Activated CD4-positive, alpha-beta T cell treated with anti-CD3 and anti-CD28 coated beads, Interleukin-2, amount 10 ng/mL, durations not matched to agents 7 days and 5 days (primary cell): ENCODE measurements around the gene PPP1R14B. TPM values are rescaled to one million over a fixed set of nuclear protein-coding genes. Genes with fewer than 3 reads are reported as not detected.
A peak's percentile ranks its signal among the peaks of the same experiment; 100 is the strongest.

Experiments used
- CTCF ChIA-PET: fragments of 350-600 bp; sonication (Branson Sonifier 250); formaldehyde crosslinking; loops from one replicate; lab custom pipeline; 2021; ENCODE audit warnings: antibody characterized with exemption; lab: Charles Lee
- POLR2A ChIA-PET: fragments of 350-600 bp; sonication (Branson Sonifier 250); formaldehyde crosslinking; loops from one replicate; lab custom pipeline; 2021; ENCODE audit warnings: antibody characterized with exemption; lab: Charles Lee
- DNase-seq: peaks from one replicate; pipeline ENCODE4 v3.0.0-alpha.2; 2020
- H3K27ac Mint-ChIP-seq: one replicate; pipeline ENCODE4 v1.8.0; 2021; ENCODE audit warnings: mild to moderate bottlenecking, moderate library complexity, mixed read lengths
- H3K27me3 Mint-ChIP-seq: one replicate; pipeline ENCODE4 v1.8.0; 2021; ENCODE audit warnings: mixed read lengths
- H3K36me3 Mint-ChIP-seq: one replicate; pipeline ENCODE4 v1.8.0; 2021; ENCODE audit warnings: low read depth, mixed read lengths
- H3K4me1 Mint-ChIP-seq: one replicate; pipeline ENCODE4 v1.8.0; 2021; ENCODE audit warnings: mixed read lengths
- H3K4me3 Mint-ChIP-seq: one replicate; pipeline ENCODE4 v1.8.0; 2021; ENCODE audit warnings: mild to moderate bottlenecking, moderate library complexity, mixed read lengths
- H3K9me3 Mint-ChIP-seq: one replicate; pipeline ENCODE4 v1.8.0; 2021; ENCODE audit warnings: mixed read lengths
- total RNA-seq, 2 experiments: library from RNA; stranded (reverse); gene quantifications; one replicate each; pipeline ENCODE4 v1.2.3, GENCODE V29; 2021

The PPP1R14B gene
- total RNA-seq, 2 experiments from 2014 or later: 81.1 to 86.0 TPM

DNA sequence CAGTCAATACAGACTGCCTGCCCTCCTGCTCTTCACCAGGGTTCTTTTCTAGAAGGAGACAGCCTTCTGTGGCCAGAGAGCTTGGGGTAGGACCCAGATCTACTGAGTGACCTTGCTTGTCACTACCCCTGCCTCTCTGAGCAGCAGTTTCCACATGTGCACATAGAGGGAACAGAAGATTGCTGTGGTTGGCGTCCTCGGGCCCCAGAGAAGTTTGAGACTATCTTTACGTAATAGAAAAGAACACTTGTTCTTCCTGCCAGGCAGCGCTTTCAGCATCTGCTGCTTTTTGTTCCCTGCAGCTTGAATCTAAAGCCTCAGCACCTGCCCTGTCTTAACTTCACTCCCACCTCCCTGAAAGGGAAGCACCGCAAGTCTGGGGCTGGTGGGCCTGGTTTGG lies 7.7 kb downstream of the PPP1R14B start:
- peak overlapping the region; percentile 13 for H3K27ac Mint-ChIP-seq
- peaks cover 23% of the 10 kb centered on the region for H3K36me3 Mint-ChIP-seq

DNA sequence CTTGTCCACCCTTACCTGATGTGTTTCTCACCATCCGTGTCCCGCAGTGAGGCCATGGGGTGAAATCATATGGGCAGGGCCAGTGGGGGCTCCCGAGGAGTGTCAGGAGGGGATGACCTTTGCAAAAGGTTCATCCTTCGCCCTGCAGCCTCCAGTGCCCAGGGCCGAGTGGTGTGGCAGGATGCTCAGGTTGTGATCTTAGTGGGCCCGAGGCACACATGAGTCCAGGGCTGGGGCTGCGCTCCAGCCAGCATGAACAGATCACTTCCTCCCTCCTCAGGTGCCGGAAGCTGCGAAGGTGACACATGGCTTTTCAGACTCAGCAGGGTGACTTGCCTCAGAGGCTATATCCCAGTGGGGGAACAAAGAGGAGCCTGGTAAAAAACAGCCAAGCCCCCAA lies 8.7 kb downstream of the PPP1R14B start:
- H3K4me3 Mint-ChIP-seq: no peak overlapping the region
- peaks cover 14% of the 10 kb centered on the region for H3K36me3 Mint-ChIP-seq
- no peaks in the 10 kb centered on the region for H3K9me3 Mint-ChIP-seq
- no peak overlapping the region for H3K27ac Mint-ChIP-seq
- DNase-seq: no peak
- peaks cover 53% of the 10 kb centered on the region for H3K4me1 Mint-ChIP-seq
- H3K27me3 Mint-ChIP-seq: no peaks in the 10 kb centered on the region
- CTCF ChIA-PET: interaction anchor here (0.9 to 2.2 kb wide), 7 partner anchors 9 to 47 kb away, joined by 3 to 7 read pairs (median 4); partner anchors contain the start of genes PLCB3 and PPP1R14B
- POLR2A ChIA-PET: no interaction called here

More for the DNA sequence above, 7.7 kb downstream of the PPP1R14B start:
- CTCF ChIA-PET: interaction anchor here (0.6 to 2.2 kb wide), 5 partner anchors 8 to 93 kb away, joined by 3 to 7 read pairs (median 4); partner anchors contain the start of genes PLCB3 and PPP1R14B
- POLR2A ChIA-PET: no interaction called here
- Mint-ChIP-seq H3K27me3 (no peaks in the 10 kb centered on the region), H3K4me1 (peaks cover 58% of the 10 kb centered on the region), H3K4me3 (no peak overlapping the region), H3K9me3 (no peaks in the 10 kb centered on the region)
- DNase-seq: no peak

DNA sequence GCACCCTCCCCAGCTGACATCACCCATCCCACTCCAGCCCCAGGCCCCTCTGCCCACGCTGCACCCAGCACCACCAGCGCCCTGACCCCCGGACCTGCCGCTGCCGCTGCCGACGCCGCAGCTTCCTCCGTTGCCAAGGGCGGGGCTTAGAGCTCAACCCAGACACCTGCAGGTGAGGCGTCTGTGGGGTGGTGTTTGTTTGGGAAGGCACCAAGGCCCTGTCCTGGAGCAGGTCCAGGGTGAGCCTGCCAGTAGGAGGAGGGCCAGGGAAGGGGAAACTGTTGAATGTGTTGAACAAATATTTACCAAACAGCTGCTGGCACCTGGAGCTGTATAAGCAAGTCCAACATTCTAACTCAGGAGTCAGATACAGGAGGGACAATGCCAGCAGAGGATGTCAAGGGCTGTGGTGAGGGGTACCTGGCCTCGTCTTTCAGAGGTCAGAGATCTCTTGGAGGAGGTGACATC lies 9.2 kb downstream of the PPP1R14B start:
- CTCF ChIA-PET: interaction anchor here (0.6 to 2.2 kb wide), 10 partner anchors 9 to 66 kb away, joined by 3 to 6 read pairs (median 3); partner anchors contain the start of genes NUDT22, PPP1R14B and TRPT1
- Mint-ChIP-seq H3K9me3 (no peaks in the 10 kb centered on the region), H3K27me3 (no peaks in the 10 kb centered on the region), H3K27ac (peak overlapping the region; percentile 36), H3K36me3 (peaks cover 14% of the 10 kb centered on the region), H3K4me1 (peaks cover 54% of the 10 kb centered on the region), H3K4me3 (no peak overlapping the region)
- POLR2A ChIA-PET: no interaction called here
- DNase-seq: no peak

GRCh38 chr11:64235437-64236161 lies 11.1 kb downstream of the PPP1R14B start:
- DNase-seq: no peak
- POLR2A ChIA-PET: interaction anchor here (0.6 kb wide), 1 partner anchor 33 kb away, joined by 3 read pairs; no protein-coding TSS in a partner anchor
- Mint-ChIP-seq H3K36me3 (peaks cover 14% of the 10 kb centered on the region), H3K9me3 (no peaks in the 10 kb centered on the region), H3K4me3 (peak overlapping the region; percentile 83), H3K27me3 (no peaks in the 10 kb centered on the region), H3K4me1 (peaks cover 59% of the 10 kb centered on the region), H3K27ac (peak overlapping the region; percentile 73)
- CTCF ChIA-PET: interaction anchor here (0.6 to 2.0 kb wide), 7 partner anchors 9 to 776 kb away, joined by 3 to 5 read pairs (median 4); no protein-coding TSS in a partner anchor

GRCh38 chr11:64234647-64235379 lies 11.9 kb downstream of the PPP1R14B start:
- POLR2A ChIA-PET: interaction anchor here (0.6 kb wide), 1 partner anchor 34 kb away, joined by 3 read pairs; no protein-coding TSS in a partner anchor
- peak; percentile 49 for DNase-seq
- H3K27me3 Mint-ChIP-seq: no peaks in the 10 kb centered on the region
- no peaks in the 10 kb centered on the region for H3K9me3 Mint-ChIP-seq
- CTCF ChIA-PET: interaction anchor here (0.6 to 2.0 kb wide), 4 partner anchors 67 to 777 kb away, joined by 3 to 5 read pairs (median 4); no protein-coding TSS in a partner anchor
- H3K4me3 Mint-ChIP-seq: peak overlapping the region; percentile 83
- H3K27ac Mint-ChIP-seq: peak overlapping the region; percentile 73
- peaks cover 58% of the 10 kb centered on the region for H3K4me1 Mint-ChIP-seq
- peaks cover 13% of the 10 kb centered on the region for H3K36me3 Mint-ChIP-seq

DNA sequence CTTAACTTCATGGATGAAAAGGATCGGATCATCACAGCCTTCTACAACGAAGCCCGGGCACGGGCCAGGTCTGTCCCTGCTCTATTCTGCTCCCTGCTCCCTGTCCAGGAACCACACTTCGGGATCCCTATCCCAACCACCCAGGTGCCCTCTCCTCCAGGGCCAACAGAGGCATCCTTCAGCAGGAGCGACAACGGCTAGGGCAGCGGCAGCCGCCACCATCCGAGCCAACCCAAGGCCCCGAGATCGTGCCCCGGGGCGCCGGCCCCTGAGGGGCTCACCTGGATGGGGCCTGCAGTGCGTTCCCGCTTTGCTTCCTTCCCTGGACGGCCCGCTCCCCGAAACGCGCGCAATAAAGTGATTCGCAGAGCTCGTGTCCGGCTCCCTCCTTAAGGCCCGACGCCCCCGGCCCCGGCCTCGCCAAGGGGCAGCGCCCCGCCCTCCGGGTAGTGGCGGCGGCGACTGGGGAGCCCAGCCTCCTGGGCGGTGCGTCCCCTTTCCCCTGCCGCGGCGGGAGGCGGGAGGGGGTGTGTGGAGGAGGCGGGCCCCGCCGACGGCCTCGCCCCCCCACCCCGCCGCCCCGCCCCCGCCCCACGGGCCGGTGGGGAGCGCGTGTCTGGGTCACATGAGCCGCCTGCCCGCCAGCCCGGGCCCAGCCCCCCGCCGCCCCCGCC lies 12.7 kb downstream of the PPP1R14B start, which contains the start of gene VEGFB:
VEGFB (plus strand) TSS at position 672 of the 674 bp plus-strand sequence. CDS start 250 bp downstream, outside the sequence.
- Mint-ChIP-seq H3K9me3 (no peaks in the 10 kb centered on the region), H3K36me3 (peaks cover 13% of the 10 kb centered on the region), H3K4me1 (peaks cover 61% of the 10 kb centered on the region), H3K27me3 (no peaks in the 10 kb centered on the region), H3K4me3 (peak within 1 kb of the TSS; percentile 83), H3K27ac (peak within 1 kb of the TSS; percentile 73)
- ChIA-PET POLR2A (no interaction called here), CTCF (interaction anchor here (1.0 to 2.0 kb wide), 4 partner anchors 10 to 71 kb away, joined by 3 to 6 read pairs (median 4); partner anchors contain the start of gene ESRRA)
- peak; percentile 71 for DNase-seq

DNA sequence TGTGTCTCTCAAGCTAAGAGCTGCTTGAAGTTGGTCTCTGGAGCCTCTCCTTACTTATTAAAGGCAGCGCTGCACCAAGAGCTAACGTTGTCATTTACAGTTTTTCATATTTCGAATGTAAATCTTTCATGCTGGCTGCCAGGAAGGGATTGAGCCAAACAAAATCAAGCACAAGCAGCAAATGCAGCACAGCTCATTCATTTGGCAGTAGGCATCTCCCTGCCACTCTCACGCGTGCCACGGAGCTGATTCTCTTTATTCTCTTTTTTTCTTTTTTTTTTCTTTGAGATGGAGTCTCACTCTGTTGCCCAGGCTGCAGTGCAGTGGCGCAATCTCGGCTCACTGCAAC lies 13.8 kb downstream of the PPP1R14B start:
- H3K4me3 Mint-ChIP-seq: peak overlapping the region; percentile 14
- no peak for DNase-seq
- ChIA-PET CTCF (interaction anchor here (0.6 to 2.0 kb wide), 12 partner anchors 10 to 218 kb away, joined by 3 to 6 read pairs (median 4); partner anchors contain the start of genes ESRRA and PLCB3), POLR2A (interaction anchor here (0.6 to 1.0 kb wide), 3 partner anchors 8 to 72 kb away, joined by 3 read pairs; partner anchors contain the start of gene FKBP2)
- peaks cover 13% of the 10 kb centered on the region for H3K36me3 Mint-ChIP-seq
- peaks cover 62% of the 10 kb centered on the region for H3K4me1 Mint-ChIP-seq
- H3K9me3 Mint-ChIP-seq: no peaks in the 10 kb centered on the region
- no peaks in the 10 kb centered on the region for H3K27me3 Mint-ChIP-seq
- H3K27ac Mint-ChIP-seq: no peak overlapping the region

GRCh38 chr11:64232182-64232966 lies 14.4 kb downstream of the PPP1R14B start:
- peak overlapping the region; percentile 46 for H3K27ac Mint-ChIP-seq
- no peak for DNase-seq
- POLR2A ChIA-PET: interaction anchor here (0.6 to 1.0 kb wide), 2 partner anchors 9 to 45 kb away, joined by 3 read pairs; partner anchors contain the start of gene FKBP2
- H3K36me3 Mint-ChIP-seq: peaks cover 9% of the 10 kb centered on the region
- peaks cover 65% of the 10 kb centered on the region for H3K4me1 Mint-ChIP-seq
- no peaks in the 10 kb centered on the region for H3K9me3 Mint-ChIP-seq
- H3K4me3 Mint-ChIP-seq: peak overlapping the region; percentile 52
- CTCF ChIA-PET: interaction anchor here (0.6 to 2.0 kb wide), 13 partner anchors 9 to 217 kb away, joined by 3 to 6 read pairs (median 4); partner anchors contain the start of genes ESRRA and PLCB3
- no peaks in the 10 kb centered on the region for H3K27me3 Mint-ChIP-seq

DNA sequence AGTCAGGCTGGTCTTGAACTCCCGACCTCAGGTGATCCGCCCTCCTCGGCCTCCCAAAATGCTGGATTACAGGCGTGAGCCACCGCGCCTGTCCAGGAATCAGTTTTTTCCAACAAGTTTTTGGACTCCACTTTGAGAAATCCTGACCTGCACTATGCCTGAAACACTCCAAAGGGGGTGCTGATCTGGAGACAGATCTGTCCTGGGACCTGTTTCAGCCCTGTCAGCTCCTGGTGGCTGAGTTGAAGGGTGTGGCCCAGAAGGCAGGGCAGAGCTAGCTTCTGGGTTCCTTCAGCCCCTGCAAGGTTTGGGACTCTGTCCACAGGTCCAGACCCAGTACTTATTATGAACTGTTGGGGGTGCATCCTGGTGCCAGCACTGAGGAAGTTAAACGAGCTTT lies 15.2 kb downstream of the PPP1R14B start:
- no peaks in the 10 kb centered on the region for H3K9me3 Mint-ChIP-seq
- ChIA-PET POLR2A (no interaction called here), CTCF (interaction anchor here (0.6 to 1.7 kb wide), 5 partner anchors 11 to 111 kb away, joined by 3 to 4 read pairs (median 4); no protein-coding TSS in a partner anchor)
- no peaks in the 10 kb centered on the region for H3K27me3 Mint-ChIP-seq
- no peak overlapping the region for H3K27ac Mint-ChIP-seq
- no peak for DNase-seq
- H3K4me3 Mint-ChIP-seq: peak overlapping the region; percentile 87
- peaks cover 62% of the 10 kb centered on the region for H3K4me1 Mint-ChIP-seq
- peaks cover 7% of the 10 kb centered on the region for H3K36me3 Mint-ChIP-seq

DNA sequence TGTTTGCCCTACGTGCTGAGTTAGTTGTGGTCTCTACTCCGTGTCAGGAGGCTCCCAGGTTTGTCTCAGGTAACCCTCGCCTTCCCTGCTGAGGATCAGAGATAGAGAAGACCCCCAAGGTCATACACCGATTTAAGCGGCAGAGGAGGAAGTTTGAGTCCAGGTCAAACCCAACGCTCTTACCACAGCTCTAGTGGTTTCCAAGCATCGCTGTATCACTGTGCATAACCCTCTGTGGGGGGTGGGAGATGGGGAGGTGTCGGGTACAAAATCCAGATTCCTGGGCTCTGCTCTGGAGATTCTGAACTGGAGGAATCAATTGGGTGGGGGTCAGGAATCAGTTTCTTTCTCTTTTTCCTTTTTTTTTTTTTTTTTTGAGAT lies 15.8 kb downstream of the PPP1R14B start:
- H3K4me1 Mint-ChIP-seq: peaks cover 61% of the 10 kb centered on the region
- CTCF ChIA-PET: interaction anchor here (0.6 to 1.2 kb wide), 3 partner anchors 12 to 95 kb away, joined by 4 read pairs; no protein-coding TSS in a partner anchor
- peak overlapping the region; percentile 94 for H3K27ac Mint-ChIP-seq
- H3K9me3 Mint-ChIP-seq: no peaks in the 10 kb centered on the region
- POLR2A ChIA-PET: no interaction called here
- peaks cover 7% of the 10 kb centered on the region for H3K36me3 Mint-ChIP-seq
- peak overlapping the region; percentile 87 for H3K4me3 Mint-ChIP-seq
- H3K27me3 Mint-ChIP-seq: no peaks in the 10 kb centered on the region
- no peak for DNase-seq
